ELR (cell line): ENCODE results near the gene LIPC.

Experiments used
- DNase-seq: peaks from one replicate; pipeline ENCODE4 v3.0.0-alpha.2; 2015; ENCODE audit warnings: low read depth

LIPC gene

DNA sequence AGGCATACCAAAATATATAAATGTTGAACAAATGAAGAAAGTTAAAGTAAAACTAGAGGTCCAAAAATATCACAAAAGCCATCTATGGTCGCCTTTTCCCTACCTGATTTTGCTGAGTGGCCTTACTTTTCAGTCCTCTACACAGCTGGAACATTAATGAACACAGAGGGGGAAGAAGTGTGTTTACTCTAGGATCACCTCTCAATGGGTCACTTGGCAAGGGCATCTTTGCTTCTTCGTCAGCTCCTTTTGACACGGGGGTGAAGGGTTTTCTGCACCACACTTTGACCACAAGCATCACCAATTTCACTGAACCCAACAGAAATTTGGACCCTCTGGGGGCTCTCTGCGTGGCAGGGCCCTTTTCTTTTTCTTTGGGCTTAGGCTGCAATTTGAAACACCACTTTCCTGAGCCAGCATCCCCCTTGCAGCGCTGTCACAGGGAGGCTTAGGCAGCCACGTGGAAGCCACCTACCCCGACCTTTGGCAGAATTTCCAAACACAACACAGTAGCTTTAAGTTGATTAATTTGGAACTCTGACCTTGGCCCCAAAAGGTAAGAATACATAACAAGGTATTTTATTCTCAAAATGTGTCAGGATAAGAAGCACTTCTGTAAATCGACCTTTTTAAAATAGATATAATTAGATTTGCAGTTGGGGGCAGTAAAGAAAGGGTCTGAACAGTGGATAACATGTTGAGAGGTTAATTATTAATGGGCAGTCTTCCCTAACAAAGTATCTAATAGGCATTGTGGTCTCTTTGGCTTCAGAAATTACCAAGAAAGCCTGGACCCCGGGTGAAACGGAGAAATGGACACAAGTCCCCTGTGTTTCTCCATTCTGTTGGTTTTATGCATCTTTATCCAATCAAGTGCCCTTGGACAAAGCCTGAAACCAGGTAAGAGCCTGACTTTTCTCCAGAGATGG lies at the start of gene LIPC:
Gene LIPC, plus strand, starts transcription at position 771 of the 929 bp plus-strand sequence. Its CDS starts 42 bp downstream, at position 813.
- no peak for DNase-seq

DNA sequence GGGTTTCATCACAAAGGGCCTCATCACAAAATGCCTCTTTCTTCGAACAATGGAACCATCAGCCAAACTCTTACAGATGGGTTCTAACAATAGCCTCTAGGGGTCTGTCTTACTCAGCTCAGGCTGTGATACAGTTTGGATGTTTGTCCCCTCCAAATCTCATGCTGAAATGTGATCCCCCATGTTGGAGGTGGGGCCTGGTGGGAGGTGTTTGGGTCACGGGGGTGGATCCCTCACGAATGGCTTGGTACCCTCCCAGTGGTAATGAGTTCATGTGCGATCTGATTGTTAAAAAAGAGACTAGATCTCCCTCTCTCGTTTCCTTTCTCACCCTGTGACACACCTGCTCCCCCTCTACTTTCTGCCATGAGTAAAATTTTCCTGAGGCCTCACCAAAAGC lies 47.9 kb upstream of the LIPC start:
- no peak for DNase-seq

- DNase-seq, result no peak
These were observed 47.1 kb upstream of the LIPC start for GRCh38 chr15:58384667-58385066.

DNA sequence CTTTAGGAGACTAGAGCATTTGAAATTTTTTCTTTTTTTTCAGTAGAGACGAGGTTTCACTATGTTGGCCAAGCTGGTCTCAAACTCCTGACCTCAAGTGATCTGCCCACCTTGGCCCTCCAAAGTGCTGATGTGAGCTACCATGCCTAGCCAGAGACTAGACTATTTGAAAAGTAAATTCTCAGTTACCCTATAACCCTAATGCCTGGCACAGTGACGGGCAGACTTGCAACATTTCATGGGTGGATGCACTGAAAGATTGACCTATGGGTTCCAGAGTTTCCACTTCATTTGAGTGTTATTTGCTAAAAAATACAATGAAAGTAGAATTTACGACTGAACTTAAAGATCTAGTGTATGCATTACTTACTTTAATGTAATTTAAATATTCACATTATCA lies 45.7 kb upstream of the LIPC start:
- no peak for DNase-seq

GRCh38 chr15:58386641-58387040 lies 45.1 kb upstream of the LIPC start:
- no peak for DNase-seq

GRCh38 chr15:58387130-58387529 lies 44.7 kb upstream of the LIPC start:
- peak; percentile 49 for DNase-seq

GRCh38 chr15:58388211-58388610 lies 43.6 kb upstream of the LIPC start:
- no peak for DNase-seq

- DNase-seq, result no peak
These were observed 41.7 kb upstream of the LIPC start for GRCh38 chr15:58390118-58390517.

- DNase-seq, result no peak
These were observed 41.1 kb upstream of the LIPC start for GRCh38 chr15:58390655-58391054.

DNA sequence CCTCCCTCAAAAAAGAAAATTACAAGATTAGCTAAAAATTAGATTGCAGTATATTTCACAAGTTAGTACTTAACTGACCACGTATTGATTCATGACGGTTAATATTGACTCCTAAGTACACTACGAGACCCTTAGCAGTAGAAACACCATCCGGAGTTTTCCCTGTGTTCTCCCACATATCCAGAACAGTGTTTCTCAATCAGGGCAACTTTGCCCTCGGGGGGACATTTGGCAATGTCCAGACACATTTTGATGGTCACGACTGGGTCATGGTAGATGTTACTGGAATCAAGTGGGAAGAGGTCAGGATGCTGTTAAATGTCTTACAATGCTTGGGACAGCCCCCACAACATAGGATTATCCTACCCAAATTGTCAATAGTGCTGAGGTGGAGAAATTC lies 40.7 kb upstream of the LIPC start:
- no peak for DNase-seq

DNA sequence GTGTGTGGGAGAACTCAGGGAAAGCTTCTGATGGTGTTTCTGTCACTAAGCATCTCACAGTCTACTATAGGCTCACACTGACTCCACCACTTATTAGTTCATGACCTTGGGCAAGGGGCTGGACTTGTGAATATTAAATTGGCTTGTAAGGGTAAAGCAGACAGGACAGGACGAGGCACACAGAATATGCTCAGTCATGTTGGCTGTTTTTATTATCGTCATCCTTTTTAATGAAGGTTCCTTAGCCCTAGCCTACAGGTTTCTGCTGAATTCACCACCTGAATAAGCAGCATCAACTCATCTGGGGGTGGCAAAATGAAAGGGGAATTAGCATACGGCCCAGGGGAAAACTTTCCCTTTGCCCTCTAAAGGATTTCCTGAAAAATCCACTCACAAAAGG lies 39.6 kb upstream of the LIPC start:
- no peak for DNase-seq

- no peak for DNase-seq
These were observed 39.1 kb upstream of the LIPC start for GRCh38 chr15:58392611-58393161.

DNA sequence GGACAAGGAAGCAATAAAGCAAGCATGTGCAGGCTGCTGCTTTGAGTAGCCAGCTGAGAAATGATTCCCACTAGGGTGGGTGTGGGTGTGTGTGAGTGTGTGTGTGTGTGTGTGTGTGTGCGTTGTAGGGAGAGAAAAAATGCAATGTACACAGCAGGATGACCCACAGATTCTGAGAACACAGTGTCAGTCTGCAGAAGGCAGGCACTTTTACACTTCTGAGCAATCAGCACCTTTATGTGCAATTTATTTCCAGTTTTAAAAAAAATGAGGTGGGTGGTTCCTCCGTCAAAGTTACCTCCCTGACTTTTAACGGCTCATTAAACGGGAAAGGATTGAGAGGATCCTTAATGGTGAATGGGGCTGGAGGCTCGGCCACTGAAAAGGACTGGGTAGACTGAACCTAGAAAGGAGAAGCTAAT lies 38.5 kb upstream of the LIPC start:
- DNase-seq, result no peak

DNA sequence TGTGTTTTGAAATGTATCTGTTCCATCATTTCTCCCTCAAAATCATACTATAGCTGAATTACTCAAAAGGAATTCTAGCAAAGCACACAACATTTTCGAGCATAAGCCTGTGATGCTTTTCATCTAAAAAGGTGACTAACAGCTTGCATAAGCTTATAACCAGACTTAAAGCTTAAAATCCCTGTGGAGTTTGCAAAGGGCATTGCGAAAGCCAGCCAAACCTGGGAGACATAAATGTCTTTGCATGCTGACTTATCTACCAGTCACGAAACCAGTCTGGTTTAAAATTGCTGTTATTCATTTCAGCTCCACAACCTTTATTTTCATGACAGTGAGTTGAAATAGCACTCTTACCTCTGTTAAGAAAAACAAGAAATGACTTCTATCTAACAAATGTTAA lies 35.6 kb upstream of the LIPC start:
- peak; percentile 73 for DNase-seq

DNA sequence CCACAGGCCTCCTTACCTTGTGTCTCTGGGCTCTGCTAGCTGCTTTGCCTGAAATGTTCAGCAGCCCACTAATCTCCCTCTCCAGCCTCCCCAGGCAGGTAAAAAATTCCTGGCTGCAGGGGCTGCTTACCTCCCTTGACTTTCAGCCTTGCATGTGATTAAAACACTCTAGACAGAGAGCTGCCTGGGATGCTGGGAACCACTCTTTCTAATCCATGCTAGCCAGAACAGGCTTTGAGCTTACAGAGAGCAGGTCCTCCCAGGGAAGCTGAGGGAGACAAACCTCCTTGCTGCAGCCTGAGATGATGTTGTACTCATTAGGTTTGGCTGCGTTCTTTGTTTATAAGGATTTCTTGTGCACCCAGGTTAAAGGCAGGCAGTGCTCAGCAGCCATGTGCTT lies 33.7 kb upstream of the LIPC start:
- DNase-seq, result no peak

DNA sequence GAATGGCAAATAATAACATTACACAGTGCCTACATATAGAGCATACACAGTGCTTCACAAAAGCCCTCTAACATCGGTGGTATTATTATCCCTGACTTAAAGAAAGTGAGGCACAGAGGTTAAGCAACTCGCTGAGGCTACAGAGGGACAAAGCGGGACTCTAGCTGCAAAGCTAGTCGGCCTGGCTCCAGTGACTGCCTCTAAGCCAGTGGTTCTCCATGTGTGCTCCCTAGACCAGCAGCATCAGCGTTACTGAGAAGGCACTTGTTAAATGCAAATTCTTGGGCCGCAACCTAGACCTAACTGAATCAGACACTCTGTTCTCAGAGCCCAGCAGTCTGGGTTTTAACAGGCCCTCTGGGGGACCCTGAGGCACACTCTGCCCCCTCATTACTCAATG lies 33.1 kb upstream of the LIPC start:
- no peak for DNase-seq

GRCh38 chr15:58399739-58400138 lies 32.1 kb upstream of the LIPC start:
- DNase-seq, result no peak

DNA sequence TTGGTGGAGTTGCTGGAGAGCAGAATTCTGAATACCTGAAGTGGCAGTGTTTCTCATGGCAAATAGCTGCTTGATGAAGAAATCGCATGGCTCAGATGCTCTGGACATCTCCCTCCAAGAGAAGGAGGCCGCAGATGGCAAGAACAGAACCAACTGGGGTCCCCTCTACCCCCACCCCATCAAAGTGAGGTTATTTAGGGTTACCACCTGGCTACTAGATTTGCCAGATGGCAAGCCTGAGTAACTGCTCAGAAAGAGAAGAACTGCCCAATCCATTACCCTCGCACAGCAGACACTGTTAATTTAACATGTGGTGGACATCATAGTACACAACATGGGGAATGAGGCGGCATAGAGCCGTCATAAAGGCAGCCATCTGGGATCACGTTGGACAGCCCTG lies 30.5 kb upstream of the LIPC start:
- no peak for DNase-seq

GRCh38 chr15:58401991-58402649 lies 29.7 kb upstream of the LIPC start:
- DNase-seq, result no peak

- DNase-seq, result no peak
These were observed 28.2 kb upstream of the LIPC start for GRCh38 chr15:58403581-58403980.

DNA sequence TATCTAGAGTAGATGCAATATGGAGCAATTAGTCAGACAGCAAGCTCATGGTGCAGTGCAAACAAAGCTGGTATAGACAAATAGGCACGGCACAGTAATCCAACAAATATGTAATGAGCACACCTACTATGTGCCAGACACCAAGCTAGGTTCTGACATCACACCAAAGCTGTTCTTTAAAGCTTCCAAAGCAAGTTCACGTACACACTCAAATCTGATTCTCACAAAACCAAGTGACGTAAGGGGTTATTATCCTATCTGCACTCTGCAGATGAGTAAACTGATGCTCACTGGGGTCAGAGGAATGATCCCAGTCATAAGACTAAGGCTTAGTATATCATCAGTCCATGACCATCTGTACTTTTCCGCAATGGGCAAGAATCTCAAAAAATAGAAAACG lies 27.8 kb upstream of the LIPC start:
- DNase-seq, result no peak

DNA sequence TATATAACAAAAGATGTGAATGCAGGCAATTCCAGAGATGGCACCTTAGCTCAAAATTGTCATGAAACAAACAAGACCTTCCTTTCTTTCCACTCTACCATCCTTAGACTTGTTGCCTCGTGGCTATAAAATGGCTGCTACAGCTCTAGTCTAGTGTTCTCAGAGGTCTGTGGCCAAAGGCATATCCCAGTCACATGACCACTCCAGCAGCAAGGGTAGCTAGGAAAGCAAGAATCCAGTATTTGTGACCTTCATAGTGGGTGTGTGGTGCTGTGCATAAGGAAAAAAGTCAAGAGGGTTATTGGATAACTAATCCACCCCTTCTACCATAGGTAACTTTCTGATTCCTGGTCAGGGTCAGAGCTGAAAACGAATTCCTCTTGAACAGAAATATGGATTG lies 27.1 kb upstream of the LIPC start:
- DNase-seq, result no peak

- no peak for DNase-seq
These were observed 25.9 kb upstream of the LIPC start for GRCh38 chr15:58405865-58406264.
